ENCODE data around the gene CBY3. TPM values are rescaled to one million over a fixed set of nuclear protein-coding genes. Genes with fewer than 3 reads are reported as not detected.
"Not testable (repeated sequence)": the region's sequence is repeated elsewhere in the genome, so short reads cannot be mapped to it uniquely, and the experiment has no call there.

The CBY3 gene
- total and polyA plus RNA-seq, 3 donors from 2014 or later: 6.4 to 12.8 (median 7.8) TPM

DNA sequence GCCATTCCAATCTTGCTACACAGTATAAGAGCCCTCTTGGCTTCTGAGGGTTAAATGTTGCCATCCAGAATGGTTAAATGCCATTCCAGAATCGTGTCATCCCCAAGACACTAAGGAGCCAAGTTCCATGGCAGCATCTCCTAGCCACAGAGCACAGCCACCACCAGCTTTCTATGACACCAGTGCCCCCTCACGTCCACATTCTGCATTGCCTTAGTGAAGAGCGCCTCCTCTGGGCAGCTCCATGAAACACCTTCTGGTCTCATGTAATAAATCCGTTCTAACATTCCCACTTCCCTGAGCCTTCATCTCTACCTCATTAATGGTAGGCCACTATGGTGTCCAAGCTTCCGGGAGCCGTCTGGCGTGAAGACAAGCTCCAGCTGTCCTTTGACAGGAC, 12.4 kb downstream of the CBY3 start:
- TF ChIP-seq, protein P1, sequence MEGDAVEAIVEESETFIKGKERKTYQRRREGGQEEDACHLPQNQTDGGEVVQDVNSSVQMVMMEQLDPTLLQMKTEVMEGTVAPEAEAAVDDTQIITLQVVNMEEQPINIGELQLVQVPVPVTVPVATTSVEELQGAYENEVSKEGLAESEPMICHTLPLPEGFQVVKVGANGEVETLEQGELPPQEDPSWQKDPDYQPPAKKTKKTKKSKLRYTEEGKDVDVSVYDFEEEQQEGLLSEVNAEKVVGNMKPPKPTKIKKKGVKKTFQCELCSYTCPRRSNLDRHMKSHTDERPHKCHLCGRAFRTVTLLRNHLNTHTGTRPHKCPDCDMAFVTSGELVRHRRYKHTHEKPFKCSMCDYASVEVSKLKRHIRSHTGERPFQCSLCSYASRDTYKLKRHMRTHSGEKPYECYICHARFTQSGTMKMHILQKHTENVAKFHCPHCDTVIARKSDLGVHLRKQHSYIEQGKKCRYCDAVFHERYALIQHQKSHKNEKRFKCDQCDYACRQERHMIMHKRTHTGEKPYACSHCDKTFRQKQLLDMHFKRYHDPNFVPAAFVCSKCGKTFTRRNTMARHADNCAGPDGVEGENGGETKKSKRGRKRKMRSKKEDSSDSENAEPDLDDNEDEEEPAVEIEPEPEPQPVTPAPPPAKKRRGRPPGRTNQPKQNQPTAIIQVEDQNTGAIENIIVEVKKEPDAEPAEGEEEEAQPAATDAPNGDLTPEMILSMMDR (IDR thresholded peaks at IDR 0.05): peak in 2 of 3 experiments; percentile 37 to 50
- no peak for TF ChIP-seq POLR2A (IDR thresholded peaks at IDR 0.05)
- no peaks in the 10 kb centered on the region for H3K9me3 ChIP-seq
- H3K36me3 ChIP-seq (ENCODE audit: low read depth, missing control alignments): no peaks in the 10 kb centered on the region
- intact Hi-C loops (cut with DNase I; ENCODE audit: low total_unique reads): no loop called here
- WGBS, 2 donors: 62 to 66% methylated on average over 7 of the region's 7 CpGs
- DNase-seq: peak; percentile 54
- no peaks in the 10 kb centered on the region for H3K27me3 ChIP-seq
- H3K4me1 ChIP-seq: no peaks in the 10 kb centered on the region
- no peak overlapping the region for H3K4me3 ChIP-seq
- no peak overlapping the region for H3K27ac ChIP-seq

DNA sequence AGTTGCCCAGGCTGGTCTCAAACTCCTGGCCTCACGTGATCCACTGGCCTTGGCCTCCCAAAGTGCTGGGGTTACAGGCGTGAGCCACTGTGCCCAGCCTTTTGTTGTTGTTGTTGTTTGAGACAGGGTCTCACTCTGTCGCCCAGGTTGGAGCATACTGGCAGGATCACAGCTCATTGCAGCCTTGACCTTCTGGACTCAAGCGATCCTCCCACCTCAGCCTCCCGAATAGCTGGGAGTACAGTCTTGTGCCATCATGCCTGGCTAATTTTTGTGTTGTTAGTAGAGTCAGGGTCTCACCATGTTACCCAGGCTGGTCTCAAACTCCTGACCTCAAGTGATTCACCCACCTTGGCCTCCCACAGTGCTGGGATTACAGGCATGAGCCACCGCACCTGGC, 19.2 kb downstream of the CBY3 start:
- DNase-seq; H3K27me3 ChIP-seq; H3K27ac ChIP-seq; intact Hi-C loops (cut with DNase I; ENCODE audit: low total_unique reads); H3K9me3 ChIP-seq; H3K36me3 ChIP-seq (ENCODE audit: low read depth, missing control alignments); H3K4me3 ChIP-seq; H3K4me1 ChIP-seq: not testable (repeated sequence)
- WGBS, 2 donors: 83 to 87% methylated on average over 6 of the region's 6 CpGs

- H3K4me1 ChIP-seq; H3K27ac ChIP-seq; H3K27me3 ChIP-seq; DNase-seq; H3K9me3 ChIP-seq; H3K36me3 ChIP-seq (ENCODE audit: low read depth, missing control alignments); intact Hi-C loops (cut with DNase I; ENCODE audit: low total_unique reads): not testable (repeated sequence)
- H3K4me3 ChIP-seq: peak overlapping the region; percentile 37 to 49
- WGBS, 2 donors: 1 to 5% methylated on average over 9 to 11 of the region's 29 CpGs
Observed at GRCh38 chr5:179658179-179658856, 22.5 kb downstream of the CBY3 start.

DNA sequence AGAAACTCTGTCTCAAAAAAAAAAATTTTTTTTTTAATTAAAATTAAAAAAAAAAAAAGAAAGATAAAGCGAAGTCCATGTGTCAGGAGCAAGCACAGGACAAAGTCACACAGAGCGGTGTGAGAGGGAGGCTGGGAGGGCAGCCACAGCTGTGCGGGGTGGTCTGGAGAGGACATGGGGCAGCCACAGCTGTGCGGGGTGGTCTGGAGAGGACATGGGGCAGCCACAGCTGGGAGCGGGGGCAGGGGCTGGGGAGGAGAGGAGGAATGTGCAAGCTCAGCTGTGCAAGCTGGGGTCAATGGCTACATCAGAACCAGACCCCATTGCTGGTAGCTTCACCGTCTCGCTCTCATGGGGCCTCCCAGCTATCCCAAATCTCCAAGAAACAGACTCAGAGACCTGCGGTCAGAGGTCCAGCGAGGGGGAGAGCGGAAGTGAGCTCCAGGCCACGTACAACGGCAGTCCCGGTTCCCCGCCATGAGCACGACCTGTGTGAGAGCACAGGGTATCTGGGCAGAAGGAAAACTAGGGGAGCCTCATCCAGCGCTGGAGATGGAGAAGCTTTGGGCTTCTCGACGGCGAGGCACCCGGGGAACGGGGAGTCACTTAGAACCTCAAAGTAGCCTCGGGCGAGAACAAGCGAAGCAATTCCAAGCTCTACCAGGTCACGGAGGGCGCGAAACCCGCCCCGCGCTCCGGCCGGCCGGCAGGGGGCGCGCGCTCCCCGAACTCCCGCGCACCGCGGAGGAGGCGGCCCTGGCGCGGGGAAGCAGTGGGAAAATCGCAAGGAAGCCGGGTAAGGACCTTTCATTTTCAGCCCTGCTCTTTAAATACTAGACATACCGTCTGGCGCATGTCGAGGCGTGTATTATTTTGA, 23.3 kb downstream of the CBY3 start:
- H3K4me1 ChIP-seq; intact Hi-C loops (cut with DNase I; ENCODE audit: low total_unique reads); DNase-seq; H3K27ac ChIP-seq; H3K36me3 ChIP-seq (ENCODE audit: low read depth, missing control alignments); H3K9me3 ChIP-seq; H3K27me3 ChIP-seq; H3K4me3 ChIP-seq: not testable (repeated sequence)
- 59 to 76% methylated on average over 2 to 3 of the region's 50 CpGs for WGBS, 2 donors

DNA sequence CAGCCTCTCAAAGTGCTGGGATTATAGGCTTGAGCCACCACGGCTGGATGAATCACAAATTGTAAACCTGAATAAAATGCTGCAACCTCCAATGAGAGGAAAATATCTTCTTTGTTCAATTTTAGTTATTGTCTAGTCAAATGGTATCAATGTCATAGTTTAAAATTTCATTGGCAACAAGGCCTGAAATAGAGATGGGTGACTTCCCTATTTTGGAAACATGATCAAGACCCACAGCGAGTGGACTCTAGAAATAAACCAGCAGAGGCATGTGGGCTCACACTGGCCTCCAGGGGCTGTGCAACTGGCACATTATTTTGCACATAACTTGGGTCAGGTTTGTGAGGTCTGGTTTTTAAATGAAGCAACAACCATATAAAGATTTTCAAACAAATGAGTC, 27.7 kb downstream of the CBY3 start:
- DNase-seq; H3K4me1 ChIP-seq; H3K4me3 ChIP-seq; H3K9me3 ChIP-seq; H3K27me3 ChIP-seq; H3K27ac ChIP-seq; intact Hi-C loops (cut with DNase I; ENCODE audit: low total_unique reads); H3K36me3 ChIP-seq (ENCODE audit: low read depth, missing control alignments): not testable (repeated sequence)
- TF ChIP-seq, protein P1 (IDR thresholded peaks at IDR 0.05): peak in 1 of 3 experiments; percentile 6
- 73 to 83% methylated on average over 2 of the region's 2 CpGs for WGBS, 2 donors

- DNase-seq; H3K27ac ChIP-seq; intact Hi-C loops (cut with DNase I; ENCODE audit: low total_unique reads); H3K4me3 ChIP-seq; H3K4me1 ChIP-seq; H3K9me3 ChIP-seq; H3K36me3 ChIP-seq (ENCODE audit: low read depth, missing control alignments); H3K27me3 ChIP-seq: not testable (repeated sequence)
- WGBS, 2 donors: 93 to 94% methylated on average over 20 to 24 of the region's 26 CpGs
Observed at GRCh38 chr5:179650245-179650644, 30.6 kb downstream of the CBY3 start.

DNA sequence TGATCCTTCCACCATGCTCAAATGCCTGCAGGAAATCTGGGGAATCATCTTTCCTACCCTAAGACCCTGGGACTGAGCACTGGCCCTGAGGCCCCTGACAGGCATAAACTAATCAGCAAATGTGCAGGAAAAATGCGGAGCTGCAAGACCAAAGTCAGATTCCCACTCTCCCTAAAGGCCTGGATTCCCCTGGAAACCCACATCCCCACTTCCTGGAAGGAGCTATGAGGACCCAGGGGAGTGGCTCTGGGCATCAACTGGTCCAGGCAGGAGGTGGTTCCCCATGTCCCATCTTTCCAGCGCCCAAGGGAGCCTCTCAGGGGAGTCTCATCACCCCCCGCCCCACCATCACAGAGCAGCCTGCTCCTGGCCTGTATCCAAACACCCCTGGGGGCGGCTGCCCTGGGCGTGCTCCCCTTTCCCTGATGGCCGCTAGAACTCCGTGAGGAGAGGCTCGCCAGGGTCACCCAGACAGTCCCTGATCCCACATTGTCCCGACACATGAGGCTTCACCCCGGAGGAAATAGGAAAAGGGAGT, 31.6 kb downstream of the CBY3 start:
- DNase-seq; H3K4me1 ChIP-seq; H3K36me3 ChIP-seq (ENCODE audit: low read depth, missing control alignments); H3K9me3 ChIP-seq; H3K27me3 ChIP-seq; H3K4me3 ChIP-seq; intact Hi-C loops (cut with DNase I; ENCODE audit: low total_unique reads); H3K27ac ChIP-seq: not testable (repeated sequence)
- 85% methylated on average over 5 to 10 of the region's 10 CpGs for WGBS, 2 donors

Data from testis (tissue), 3 donors.